Measurements from ENCODE around the gene MSI2.

Gene MSI2

GRCh38 chr17:57649191-57649590 is 392.9 kb downstream of the MSI2 start:
- no peak for TF ChIP-seq EZH2phosphoT487 (IDR thresholded peaks at IDR 0.05; ENCODE audit: borderline replicate concordance)
- TF ChIP-seq, protein P1, sequence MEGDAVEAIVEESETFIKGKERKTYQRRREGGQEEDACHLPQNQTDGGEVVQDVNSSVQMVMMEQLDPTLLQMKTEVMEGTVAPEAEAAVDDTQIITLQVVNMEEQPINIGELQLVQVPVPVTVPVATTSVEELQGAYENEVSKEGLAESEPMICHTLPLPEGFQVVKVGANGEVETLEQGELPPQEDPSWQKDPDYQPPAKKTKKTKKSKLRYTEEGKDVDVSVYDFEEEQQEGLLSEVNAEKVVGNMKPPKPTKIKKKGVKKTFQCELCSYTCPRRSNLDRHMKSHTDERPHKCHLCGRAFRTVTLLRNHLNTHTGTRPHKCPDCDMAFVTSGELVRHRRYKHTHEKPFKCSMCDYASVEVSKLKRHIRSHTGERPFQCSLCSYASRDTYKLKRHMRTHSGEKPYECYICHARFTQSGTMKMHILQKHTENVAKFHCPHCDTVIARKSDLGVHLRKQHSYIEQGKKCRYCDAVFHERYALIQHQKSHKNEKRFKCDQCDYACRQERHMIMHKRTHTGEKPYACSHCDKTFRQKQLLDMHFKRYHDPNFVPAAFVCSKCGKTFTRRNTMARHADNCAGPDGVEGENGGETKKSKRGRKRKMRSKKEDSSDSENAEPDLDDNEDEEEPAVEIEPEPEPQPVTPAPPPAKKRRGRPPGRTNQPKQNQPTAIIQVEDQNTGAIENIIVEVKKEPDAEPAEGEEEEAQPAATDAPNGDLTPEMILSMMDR (conservative IDR thresholded peaks at IDR 0.05; ENCODE audit: low read length), result no peak
- Histone ChIP-seq H3K4me3 (ENCODE audit: low read length, poor library complexity, severe bottlenecking) (no peak overlapping the region), H3K4me1 (ENCODE audit: insufficient read depth, low read length, poor library complexity, severe bottlenecking) (no peaks in the 10 kb centered on the region), H3K79me2 (ENCODE audit: insufficient read depth, low read length) (no peaks in the 10 kb centered on the region), H3K9ac (ENCODE audit: low read depth, low read length, poor library complexity, severe bottlenecking) (no peak overlapping the region), H3K9me2 (replicated peaks; ENCODE audit: low read depth, low read length) (no peaks in the 10 kb centered on the region), H3K27me3 (ENCODE audit: insufficient read depth, low read length, poor library complexity, severe bottlenecking) (no peaks in the 10 kb centered on the region), H2AFZ (ENCODE audit: low read length) (no peak overlapping the region), H3K36me3 (ENCODE audit: insufficient read depth, low read length) (peaks cover 80% of the 10 kb centered on the region; the same call in 1 of the 2 replicates), H4K20me1 (ENCODE audit: insufficient read depth, low read length, poor library complexity, severe bottlenecking) (no peaks in the 10 kb centered on the region), H3K9me3 (ENCODE audit: insufficient read depth, low read depth, low read length) (no peaks in the 10 kb centered on the region), H3F3A (ENCODE audit: low read depth) (no peaks in the 10 kb centered on the region), H3K4me2 (ENCODE audit: low read depth, low read length, poor library complexity, severe bottlenecking) (no peak overlapping the region)

DNA sequence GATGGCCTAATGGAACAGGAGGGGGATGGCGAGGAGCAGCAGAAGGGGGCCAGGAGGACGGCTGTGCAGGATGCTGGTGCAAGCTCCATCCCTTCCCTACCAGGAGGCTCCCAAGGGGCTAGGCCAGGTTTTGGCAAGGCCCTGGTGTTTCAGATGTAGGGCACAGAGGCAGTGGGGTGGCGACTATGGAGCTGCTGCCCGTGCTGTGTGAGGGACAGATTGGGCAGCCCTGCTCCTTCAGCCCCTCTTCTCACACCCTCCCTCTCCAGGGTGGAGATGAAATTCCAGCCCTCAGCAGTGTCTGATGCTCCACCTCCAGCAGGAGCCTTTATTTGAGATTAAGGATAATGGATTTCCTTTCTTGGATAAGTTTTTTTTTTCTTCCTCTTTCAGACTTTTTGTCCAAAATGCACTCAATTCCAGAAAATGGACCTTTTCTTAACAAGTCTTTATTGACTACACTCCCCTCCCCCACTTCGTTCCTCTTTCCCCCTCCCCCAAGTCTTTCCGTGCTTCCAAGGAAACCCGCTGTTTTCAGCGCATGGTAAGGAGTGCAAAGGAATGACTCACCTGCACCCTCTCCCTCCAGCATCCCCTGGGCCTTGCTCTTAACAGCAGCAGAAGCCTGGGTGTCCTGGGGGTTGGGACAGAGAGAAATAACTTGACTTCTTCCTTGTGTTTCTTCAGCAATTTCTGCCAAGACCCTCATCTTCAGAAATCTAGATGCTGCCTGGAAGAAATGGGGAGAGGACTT is 393.6 kb downstream of the MSI2 start:
- H4K20me1 ChIP-seq (ENCODE audit: insufficient read depth, low read length, poor library complexity, severe bottlenecking), result no peaks in the 10 kb centered on the region
- no peak overlapping the region for H3K4me2 ChIP-seq (ENCODE audit: low read depth, low read length, poor library complexity, severe bottlenecking)
- H3K79me2 ChIP-seq (ENCODE audit: insufficient read depth, low read length), result no peaks in the 10 kb centered on the region
- H3K9me2 ChIP-seq (replicated peaks; ENCODE audit: low read depth, low read length), result no peaks in the 10 kb centered on the region
- no peaks in the 10 kb centered on the region for H3K27me3 ChIP-seq (ENCODE audit: insufficient read depth, low read length, poor library complexity, severe bottlenecking)
- H3K9me3 ChIP-seq (ENCODE audit: insufficient read depth, low read depth, low read length), result no peaks in the 10 kb centered on the region
- no peak for TF ChIP-seq EZH2phosphoT487 (IDR thresholded peaks at IDR 0.05; ENCODE audit: borderline replicate concordance)
- TF ChIP-seq, protein P1 (conservative IDR thresholded peaks at IDR 0.05; ENCODE audit: low read length), result no peak
- H3K36me3 ChIP-seq (ENCODE audit: insufficient read depth, low read length), result peaks cover 80% of the 10 kb centered on the region; the same call in 1 of the 2 replicates
- H3K4me3 ChIP-seq (ENCODE audit: low read length, poor library complexity, severe bottlenecking), result no peak overlapping the region
- no peaks in the 10 kb centered on the region for H3F3A ChIP-seq (ENCODE audit: low read depth)
- no peaks in the 10 kb centered on the region for H3K4me1 ChIP-seq (ENCODE audit: insufficient read depth, low read length, poor library complexity, severe bottlenecking)
- H2AFZ ChIP-seq (ENCODE audit: low read length), result no peak overlapping the region
- H3K9ac ChIP-seq (ENCODE audit: low read depth, low read length, poor library complexity, severe bottlenecking), result no peak overlapping the region

DNA sequence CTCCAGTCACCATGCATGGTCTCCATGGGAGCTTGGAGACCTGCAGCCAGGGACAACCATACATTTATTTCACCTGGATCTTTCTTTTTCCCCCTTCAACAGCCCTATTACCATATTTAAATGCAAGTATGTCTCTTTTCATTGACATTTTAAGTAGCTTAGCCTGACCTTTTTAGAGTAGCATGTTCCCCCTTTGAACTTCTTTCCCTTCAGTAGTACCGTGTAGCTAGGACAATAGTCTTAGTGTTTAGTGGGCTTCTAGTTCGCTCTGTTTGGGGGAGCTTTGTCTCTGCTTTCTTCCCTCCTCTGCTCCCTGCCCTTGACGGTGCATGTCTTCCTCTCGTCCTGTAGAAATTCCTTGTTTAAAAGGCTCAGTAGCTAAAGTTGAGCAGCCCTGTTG is 394.2 kb downstream of the MSI2 start:
- no peaks in the 10 kb centered on the region for H3K9me3 ChIP-seq (ENCODE audit: insufficient read depth, low read depth, low read length)
- H3K27me3 ChIP-seq (ENCODE audit: insufficient read depth, low read length, poor library complexity, severe bottlenecking), result no peaks in the 10 kb centered on the region
- H3K36me3 ChIP-seq (ENCODE audit: insufficient read depth, low read length), result peaks cover 83% of the 10 kb centered on the region; the same call in 1 of the 2 replicates
- no peak overlapping the region for H2AFZ ChIP-seq (ENCODE audit: low read length)
- H3K79me2 ChIP-seq (ENCODE audit: insufficient read depth, low read length), result no peaks in the 10 kb centered on the region
- no peaks in the 10 kb centered on the region for H3K4me1 ChIP-seq (ENCODE audit: insufficient read depth, low read length, poor library complexity, severe bottlenecking)
- no peaks in the 10 kb centered on the region for H3K9me2 ChIP-seq (replicated peaks; ENCODE audit: low read depth, low read length)
- no peak overlapping the region for H3K4me3 ChIP-seq (ENCODE audit: low read length, poor library complexity, severe bottlenecking)
- TF ChIP-seq, protein P1 (conservative IDR thresholded peaks at IDR 0.05; ENCODE audit: low read length), result no peak
- TF ChIP-seq EZH2phosphoT487 (IDR thresholded peaks at IDR 0.05; ENCODE audit: borderline replicate concordance), result no peak
- H3K4me2 ChIP-seq (ENCODE audit: low read depth, low read length, poor library complexity, severe bottlenecking), result no peak overlapping the region
- H3F3A ChIP-seq (ENCODE audit: low read depth), result no peaks in the 10 kb centered on the region
- H4K20me1 ChIP-seq (ENCODE audit: insufficient read depth, low read length, poor library complexity, severe bottlenecking), result no peaks in the 10 kb centered on the region
- H3K9ac ChIP-seq (ENCODE audit: low read depth, low read length, poor library complexity, severe bottlenecking), result no peak overlapping the region
